ENCODE results near the gene ITGB1. TPM values are rescaled to one million over a fixed set of nuclear protein-coding genes. Genes with fewer than 3 reads are reported as not detected.

Gene ITGB1
- total and polyA plus RNA-seq, 2 experiments from 2014 or later: 317 to 439 TPM

- no peak for TF ChIP-seq ZNF462 (CRISPR knock-in tag; IDR thresholded peaks at IDR 0.05)
- TF ChIP-seq EZH2phosphoT487 (IDR thresholded peaks at IDR 0.05; ENCODE audit: unreplicated experiment): no peak
- no peak for TF ChIP-seq REST (IDR thresholded peaks at IDR 0.05; ENCODE audit: unreplicated experiment)
- no peak for TF ChIP-seq POLR2AphosphoS5 (IDR thresholded peaks at IDR 0.05; ENCODE audit: low read depth)
- TF ChIP-seq EZH2 (IDR thresholded peaks at IDR 0.05; ENCODE audit: low read depth, unreplicated experiment): no peak
Observed at GRCh38 chr10:32888161-32888927, 69.7 kb downstream of the ITGB1 start (continued).
